GM15510 (cell line): ENCODE results near the gene CLDN24.

Experiments used
- POLR2A ChIP-seq: IDR thresholded peaks from 3 replicates; pipeline ENCODE4 v1.6.1; 2011; ENCODE audit warnings: borderline replicate concordance; ENCODE audit not compliant: insufficient read length; ENCODE audit errors: extremely low read depth

The CLDN24 gene

GRCh38 chr4:183349673-183350072, 27.4 kb upstream of the CLDN24 start:
- no peak for TF ChIP-seq POLR2A

- no peak for TF ChIP-seq POLR2A
These were observed 26.8 kb upstream of the CLDN24 start for GRCh38 chr4:183348706-183349659.

- no peak for TF ChIP-seq POLR2A
These were observed 25.9 kb upstream of the CLDN24 start for GRCh38 chr4:183348136-183348535.

GRCh38 chr4:183347566-183347965, 25.3 kb upstream of the CLDN24 start:
- TF ChIP-seq POLR2A: no peak

GRCh38 chr4:183347146-183347545, 24.9 kb upstream of the CLDN24 start:
- TF ChIP-seq POLR2A: no peak

GRCh38 chr4:183345261-183345660, 23.0 kb upstream of the CLDN24 start:
- no peak for TF ChIP-seq POLR2A

- no peak for TF ChIP-seq POLR2A
These were observed 22.5 kb upstream of the CLDN24 start for GRCh38 chr4:183344523-183345255.

- no peak for TF ChIP-seq POLR2A
These were observed 21.5 kb upstream of the CLDN24 start for GRCh38 chr4:183343730-183344129.

- no peak for TF ChIP-seq POLR2A
These were observed 20.6 kb upstream of the CLDN24 start for GRCh38 chr4:183342541-183343533.

GRCh38 chr4:183337833-183338232, 15.6 kb upstream of the CLDN24 start:
- no peak for TF ChIP-seq POLR2A

GRCh38 chr4:183337349-183337748, 15.1 kb upstream of the CLDN24 start:
- TF ChIP-seq POLR2A: no peak

GRCh38 chr4:183335369-183335940, 13.2 kb upstream of the CLDN24 start:
- no peak for TF ChIP-seq POLR2A

- no peak for TF ChIP-seq POLR2A
These were observed 11.8 kb upstream of the CLDN24 start for GRCh38 chr4:183333983-183334382.

- TF ChIP-seq POLR2A: no peak
These were observed 11.0 kb upstream of the CLDN24 start for GRCh38 chr4:183333202-183333601.
